Tibial nerve (tissue), 3 donors: ENCODE data around the gene CCDC184.

Experiments
- POLR2A ChIP-seq, 2 donors: fragments of 450-650 bp; IDR thresholded peaks; one replicate each; pipeline ENCODE4 v1.6.1; 2017; ENCODE audit warnings: antibody characterized with exemption in 2 of 2, mild to moderate bottlenecking in 2 of 2, moderate library complexity in 2 of 2
- TF ChIP-seq, protein P1 (sequence below), 5 experiments: fragments of 200-600 bp in 3 of 5; fragments of 450-650 bp in 2 of 5; sonication (generic) in 3 of 5; IDR thresholded peaks; one replicate each; pipeline ENCODE4 v1.5.1; 2016 to 2019; ENCODE audit warnings: antibody characterized with exemption in 5 of 5, mild to moderate bottlenecking in 3 of 5, moderate library complexity in 2 of 5

DNA sequence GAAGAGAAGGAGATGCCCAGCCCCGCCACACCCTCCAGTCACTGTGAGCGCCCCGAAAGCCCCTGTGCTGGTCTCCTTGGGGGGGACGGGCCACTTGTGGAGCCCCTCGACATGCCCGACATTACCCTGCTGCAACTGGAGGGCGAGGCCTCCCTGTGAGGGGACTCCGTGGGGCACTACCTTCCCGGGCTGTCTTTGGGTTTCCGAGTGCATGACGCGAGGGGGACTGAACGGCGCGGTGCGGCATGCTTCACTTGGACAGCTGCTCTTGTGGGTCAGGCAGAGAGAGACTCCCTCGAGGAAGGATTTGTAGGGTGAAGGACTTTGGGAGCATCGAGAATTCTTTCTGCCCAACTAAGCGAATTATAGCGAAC, 1.1 kb downstream of the CCDC184 start:
- TF ChIP-seq POLR2A (IDR thresholded peaks at IDR 0.05), result no peak
- TF ChIP-seq, protein P1, sequence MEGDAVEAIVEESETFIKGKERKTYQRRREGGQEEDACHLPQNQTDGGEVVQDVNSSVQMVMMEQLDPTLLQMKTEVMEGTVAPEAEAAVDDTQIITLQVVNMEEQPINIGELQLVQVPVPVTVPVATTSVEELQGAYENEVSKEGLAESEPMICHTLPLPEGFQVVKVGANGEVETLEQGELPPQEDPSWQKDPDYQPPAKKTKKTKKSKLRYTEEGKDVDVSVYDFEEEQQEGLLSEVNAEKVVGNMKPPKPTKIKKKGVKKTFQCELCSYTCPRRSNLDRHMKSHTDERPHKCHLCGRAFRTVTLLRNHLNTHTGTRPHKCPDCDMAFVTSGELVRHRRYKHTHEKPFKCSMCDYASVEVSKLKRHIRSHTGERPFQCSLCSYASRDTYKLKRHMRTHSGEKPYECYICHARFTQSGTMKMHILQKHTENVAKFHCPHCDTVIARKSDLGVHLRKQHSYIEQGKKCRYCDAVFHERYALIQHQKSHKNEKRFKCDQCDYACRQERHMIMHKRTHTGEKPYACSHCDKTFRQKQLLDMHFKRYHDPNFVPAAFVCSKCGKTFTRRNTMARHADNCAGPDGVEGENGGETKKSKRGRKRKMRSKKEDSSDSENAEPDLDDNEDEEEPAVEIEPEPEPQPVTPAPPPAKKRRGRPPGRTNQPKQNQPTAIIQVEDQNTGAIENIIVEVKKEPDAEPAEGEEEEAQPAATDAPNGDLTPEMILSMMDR (IDR thresholded peaks at IDR 0.05), result no peak
